ENCODE measurements around the gene CACNA2D2. TPM values are rescaled to one million over a fixed set of nuclear protein-coding genes. Genes with fewer than 3 reads are reported as not detected.

CACNA2D2 gene
- under 1 TPM; 0.70 to 0.80 TPM for total RNA-seq

- H3K9me3 Mint-ChIP-seq = no peaks in the 10 kb centered on the region
- DNase-seq = peak; percentile 67
- no peaks in the 10 kb centered on the region for H3K36me3 Mint-ChIP-seq
- H3K27ac Mint-ChIP-seq = no peak within 1 kb of the TSS
- peaks cover 2% of the 10 kb centered on the region for H3K4me1 Mint-ChIP-seq
- H3K27me3 Mint-ChIP-seq = peaks cover 19% of the 10 kb centered on the region
- H3K4me3 Mint-ChIP-seq = peak within 1 kb of the TSS; percentile 55
Observed at GRCh38 chr3:50503504-50504342, at the start of gene CACNA2D2. Gene CACNA2D2 (minus strand): TSS chr3:50503634. CDS start chr3:50503423, 211 bp downstream.

- H3K4me1 Mint-ChIP-seq = peaks cover 4% of the 10 kb centered on the region
- H3K9me3 Mint-ChIP-seq = no peaks in the 10 kb centered on the region
- no peaks in the 10 kb centered on the region for H3K27me3 Mint-ChIP-seq
- no peak for DNase-seq
- peak overlapping the region; percentile 22 for H3K27ac Mint-ChIP-seq
- H3K4me3 Mint-ChIP-seq = no peak overlapping the region
- no peaks in the 10 kb centered on the region for H3K36me3 Mint-ChIP-seq
Observed at GRCh38 chr3:50552598-50552997, 49.2 kb upstream of the CACNA2D2 start.

DNA sequence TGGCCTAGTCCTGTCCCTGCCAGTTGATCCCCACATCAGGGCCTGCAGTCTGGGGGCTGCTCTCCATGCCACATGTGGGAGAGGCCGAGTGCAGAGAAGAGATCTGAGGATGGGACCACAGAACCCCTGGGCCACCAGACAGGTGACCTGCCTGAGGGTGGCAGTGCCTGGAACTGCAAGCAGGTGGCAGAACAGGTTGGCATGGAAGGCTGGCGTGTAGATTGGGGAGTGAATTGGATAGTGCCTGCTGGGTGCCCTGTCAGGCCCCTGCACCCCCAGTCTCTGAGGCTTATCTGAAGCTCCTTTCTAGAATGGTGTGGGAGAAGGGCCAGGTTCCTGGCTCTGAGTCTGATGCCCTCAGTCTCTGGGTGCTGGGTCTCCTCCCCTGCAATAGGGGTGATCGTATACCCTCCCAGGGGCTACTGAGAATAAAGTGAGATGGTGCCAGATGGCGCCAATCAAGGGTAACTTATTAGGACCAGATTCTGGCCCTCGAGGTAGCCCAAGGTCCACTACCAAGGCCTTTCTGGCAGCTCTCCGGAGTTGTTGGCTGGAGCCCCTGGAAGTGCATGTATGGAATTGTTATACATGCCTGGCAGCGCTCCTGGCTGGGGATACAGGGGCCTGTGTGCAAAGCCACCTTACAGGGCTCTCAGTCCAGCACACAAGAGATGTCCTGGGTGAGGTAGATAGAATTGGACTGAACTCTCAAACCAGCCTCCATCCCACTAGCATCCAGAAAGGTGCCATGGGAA is 48.4 kb upstream of the CACNA2D2 start:
- Mint-ChIP-seq H3K27me3 (no peaks in the 10 kb centered on the region), H3K4me3 (no peak overlapping the region), H3K4me1 (peaks cover 4% of the 10 kb centered on the region), H3K27ac (no peak overlapping the region), H3K36me3 (no peaks in the 10 kb centered on the region), H3K9me3 (no peaks in the 10 kb centered on the region)
- DNase-seq = no peak

DNA sequence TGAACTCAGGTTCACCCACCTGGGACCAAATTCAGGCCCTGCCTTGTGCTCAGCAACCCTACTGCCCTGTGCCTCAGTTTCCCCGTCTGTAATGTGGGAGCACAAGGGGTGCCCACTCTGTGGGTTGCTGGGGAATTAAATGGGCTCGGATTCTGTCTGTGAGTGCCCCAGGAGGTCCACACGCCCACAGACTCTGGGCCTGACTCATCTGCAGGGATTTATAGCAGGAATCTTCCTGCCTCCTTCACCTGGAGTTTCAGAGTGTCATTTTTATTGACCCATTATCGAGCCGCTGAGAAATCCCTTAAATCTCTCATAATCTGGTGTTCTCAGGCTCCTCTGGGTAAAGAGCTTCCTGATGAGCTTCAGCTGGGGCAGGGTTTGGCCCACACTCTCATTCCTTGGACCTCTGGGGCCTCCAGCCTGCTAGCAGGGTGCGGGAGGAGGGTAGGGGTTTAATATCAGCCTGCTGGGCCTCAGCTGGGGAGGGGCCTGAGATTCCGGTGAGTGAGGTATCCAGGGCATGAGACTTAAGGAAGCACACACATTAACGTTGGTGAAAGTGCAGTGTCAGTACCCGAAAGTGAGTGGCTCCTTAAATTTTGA is 47.7 kb upstream of the CACNA2D2 start:
- no peak for DNase-seq
- peaks cover 4% of the 10 kb centered on the region for H3K4me1 Mint-ChIP-seq
- H3K4me3 Mint-ChIP-seq = no peak overlapping the region
- no peaks in the 10 kb centered on the region for H3K36me3 Mint-ChIP-seq
- H3K9me3 Mint-ChIP-seq = no peaks in the 10 kb centered on the region
- no peaks in the 10 kb centered on the region for H3K27me3 Mint-ChIP-seq
- H3K27ac Mint-ChIP-seq = no peak overlapping the region

DNA sequence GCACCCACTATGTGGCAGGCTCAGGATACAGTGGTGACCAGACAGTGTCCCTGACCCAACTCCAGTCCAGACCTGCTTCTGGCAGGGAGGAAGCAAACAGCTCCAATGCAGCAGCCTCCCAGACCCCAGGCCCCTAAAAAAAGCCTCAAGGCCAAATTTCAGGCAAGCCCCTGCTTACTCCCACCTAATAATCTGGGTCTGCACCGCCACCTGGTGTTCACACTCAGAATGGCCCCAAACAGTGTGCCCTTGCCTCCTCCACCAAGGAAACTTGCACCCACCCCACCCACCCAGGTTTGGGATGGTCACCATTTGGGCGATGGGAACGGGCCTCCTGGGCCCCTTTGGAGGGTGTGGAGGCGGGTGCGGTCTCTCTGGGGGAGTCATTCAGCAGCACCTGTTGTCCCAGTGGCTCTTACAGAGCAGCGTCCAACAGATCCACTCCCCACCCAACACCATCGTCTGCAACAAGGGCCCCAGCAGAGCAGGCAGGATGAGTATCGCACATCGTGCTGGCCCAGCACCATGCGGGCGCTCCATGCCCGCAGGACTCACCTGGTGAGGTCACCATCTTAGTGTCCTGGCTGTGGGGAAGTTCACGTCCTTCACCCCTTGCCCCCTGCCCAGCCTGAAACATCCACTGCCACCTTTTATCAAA is 46.8 kb upstream of the CACNA2D2 start:
- no peaks in the 10 kb centered on the region for H3K27me3 Mint-ChIP-seq
- peak; percentile 68 for DNase-seq
- H3K9me3 Mint-ChIP-seq = no peaks in the 10 kb centered on the region
- no peak overlapping the region for H3K27ac Mint-ChIP-seq
- H3K4me3 Mint-ChIP-seq = no peak overlapping the region
- no peaks in the 10 kb centered on the region for H3K36me3 Mint-ChIP-seq
- peaks cover 4% of the 10 kb centered on the region for H3K4me1 Mint-ChIP-seq

DNA sequence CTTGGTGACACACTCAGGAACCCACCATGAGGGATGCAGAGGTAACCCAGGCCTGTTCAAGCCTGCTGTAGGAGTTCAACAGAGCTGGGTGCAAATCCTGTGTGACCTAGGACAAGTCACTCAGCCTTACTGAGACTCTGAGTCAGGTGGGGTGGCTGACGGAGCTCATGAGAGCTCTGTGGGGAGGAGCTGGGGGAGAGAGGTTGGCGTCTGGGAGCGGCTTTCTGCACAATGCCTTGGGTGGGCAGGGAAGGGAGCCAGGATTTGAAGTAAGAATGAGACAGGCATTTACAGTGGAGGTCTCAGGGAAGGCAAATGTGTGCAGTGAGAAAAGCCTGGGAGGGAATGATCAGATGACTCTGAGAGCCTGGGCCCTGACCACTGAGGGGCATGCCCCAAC is 45.8 kb upstream of the CACNA2D2 start:
- no peaks in the 10 kb centered on the region for H3K9me3 Mint-ChIP-seq
- H3K27me3 Mint-ChIP-seq = no peaks in the 10 kb centered on the region
- no peaks in the 10 kb centered on the region for H3K36me3 Mint-ChIP-seq
- no peak for DNase-seq
- H3K4me3 Mint-ChIP-seq = no peak overlapping the region
- H3K4me1 Mint-ChIP-seq = no peaks in the 10 kb centered on the region
- no peak overlapping the region for H3K27ac Mint-ChIP-seq

DNA sequence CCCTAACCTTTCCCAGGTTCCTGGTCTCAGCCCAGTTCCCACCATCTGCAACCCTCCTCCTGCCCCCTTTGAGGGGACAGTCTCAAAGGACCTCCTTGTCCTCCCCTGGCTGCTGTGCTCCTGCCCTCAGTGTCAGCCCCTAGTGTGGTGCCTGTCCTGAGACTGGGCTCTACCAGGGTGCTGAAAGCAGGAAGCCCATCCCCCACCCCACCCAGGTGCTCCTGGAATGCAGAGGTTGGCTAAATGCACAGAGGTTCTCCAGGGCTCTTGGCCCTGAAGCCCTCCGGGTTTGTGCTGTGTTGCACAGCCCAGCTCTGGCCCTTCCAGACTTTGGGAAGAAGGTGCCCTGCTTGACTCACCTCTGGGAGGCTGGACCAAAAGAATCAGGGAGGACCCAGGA is 42.3 kb upstream of the CACNA2D2 start:
- H3K27ac Mint-ChIP-seq = no peak overlapping the region
- H3K4me3 Mint-ChIP-seq = no peak overlapping the region
- DNase-seq = no peak
- no peaks in the 10 kb centered on the region for H3K4me1 Mint-ChIP-seq
- H3K27me3 Mint-ChIP-seq = peaks cover 4% of the 10 kb centered on the region
- no peaks in the 10 kb centered on the region for H3K9me3 Mint-ChIP-seq
- H3K36me3 Mint-ChIP-seq = no peaks in the 10 kb centered on the region

- Mint-ChIP-seq H3K9me3 (no peaks in the 10 kb centered on the region), H3K27ac (no peak overlapping the region), H3K27me3 (peaks cover 4% of the 10 kb centered on the region), H3K4me1 (no peaks in the 10 kb centered on the region), H3K4me3 (no peak overlapping the region), H3K36me3 (no peaks in the 10 kb centered on the region)
- peak; percentile 42 for DNase-seq
Observed at GRCh38 chr3:50542177-50543034, 39.0 kb upstream of the CACNA2D2 start.

- Mint-ChIP-seq H3K4me1 (no peaks in the 10 kb centered on the region), H3K27ac (no peak overlapping the region), H3K27me3 (peaks cover 4% of the 10 kb centered on the region), H3K36me3 (no peaks in the 10 kb centered on the region), H3K9me3 (no peaks in the 10 kb centered on the region), H3K4me3 (no peak overlapping the region)
- DNase-seq = no peak
Observed at GRCh38 chr3:50539356-50540286, 36.2 kb upstream of the CACNA2D2 start.

DNA sequence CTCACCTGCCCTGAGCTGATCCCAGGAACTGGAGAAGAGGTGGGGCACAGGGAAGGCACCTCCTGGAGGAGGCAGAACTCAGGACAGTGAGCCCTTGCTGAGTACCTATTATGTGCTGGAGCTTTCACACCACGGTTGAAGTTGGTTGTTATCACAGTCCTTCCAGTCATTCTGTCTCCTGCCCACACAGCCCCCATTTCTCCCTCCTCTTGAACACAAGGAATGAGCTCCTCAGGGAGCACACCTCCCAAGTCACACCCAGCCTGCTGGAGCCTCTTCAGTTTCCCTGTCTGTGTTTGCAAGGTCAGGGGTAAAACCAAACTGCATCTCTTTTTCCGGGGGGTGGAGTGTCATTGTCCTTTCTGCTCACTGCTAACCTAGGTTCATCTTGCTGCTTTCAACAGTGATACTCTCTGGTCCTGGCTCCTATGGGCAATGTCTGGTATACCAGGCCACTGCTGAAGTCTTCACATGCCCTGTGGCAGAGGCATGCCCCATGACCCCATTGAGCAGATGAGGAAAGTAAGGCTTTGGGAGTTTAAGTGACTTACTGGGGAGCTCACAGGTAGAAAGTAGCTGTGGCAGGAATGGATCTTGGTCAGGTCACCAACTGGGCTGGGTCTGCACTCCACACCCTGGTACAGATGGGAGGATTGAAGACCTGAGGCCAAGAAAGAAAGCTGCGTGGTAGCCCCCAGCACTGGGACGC is 34.1 kb upstream of the CACNA2D2 start:
- no peaks in the 10 kb centered on the region for H3K9me3 Mint-ChIP-seq
- no peak for DNase-seq
- H3K27ac Mint-ChIP-seq = no peak overlapping the region
- H3K36me3 Mint-ChIP-seq = no peaks in the 10 kb centered on the region
- H3K4me3 Mint-ChIP-seq = no peak overlapping the region
- peaks cover 4% of the 10 kb centered on the region for H3K27me3 Mint-ChIP-seq
- no peaks in the 10 kb centered on the region for H3K4me1 Mint-ChIP-seq

DNA sequence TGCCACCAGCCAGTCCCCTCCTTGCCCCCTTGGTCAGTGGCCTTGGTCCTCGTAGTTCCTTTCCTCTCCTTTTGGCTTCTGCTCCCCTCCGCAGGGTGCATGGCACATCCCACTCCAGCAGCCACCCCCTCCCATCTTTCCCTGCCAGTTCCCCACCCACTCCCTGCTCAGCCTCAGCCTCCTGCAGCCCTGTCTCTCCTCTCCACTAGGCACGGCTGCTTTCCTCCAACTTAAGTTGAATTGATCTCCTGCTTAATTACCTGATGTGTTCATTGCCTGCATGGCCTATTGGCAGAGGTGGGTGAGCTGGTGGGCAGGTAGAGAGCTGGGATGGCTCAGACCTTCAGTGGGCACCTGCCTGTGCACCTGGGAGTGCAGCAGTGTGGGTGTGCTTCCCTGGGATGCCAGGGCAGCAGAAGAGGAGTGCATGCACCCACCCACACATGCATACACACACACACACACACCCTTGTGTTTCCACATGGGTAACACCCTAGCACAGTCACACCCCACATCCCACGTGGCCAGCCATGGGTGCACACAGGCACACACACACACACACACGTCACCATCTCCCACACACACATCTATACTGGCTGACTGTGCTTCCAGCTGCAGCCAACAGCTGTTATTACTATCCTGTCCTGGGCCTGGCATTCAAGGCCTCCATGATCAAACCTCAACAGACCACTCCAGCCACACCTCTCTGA is 33.2 kb upstream of the CACNA2D2 start:
- Mint-ChIP-seq H3K27ac (no peak overlapping the region), H3K27me3 (peaks cover 6% of the 10 kb centered on the region), H3K36me3 (no peaks in the 10 kb centered on the region), H3K4me3 (no peak overlapping the region), H3K4me1 (no peaks in the 10 kb centered on the region), H3K9me3 (no peaks in the 10 kb centered on the region)
- no peak for DNase-seq

DNA sequence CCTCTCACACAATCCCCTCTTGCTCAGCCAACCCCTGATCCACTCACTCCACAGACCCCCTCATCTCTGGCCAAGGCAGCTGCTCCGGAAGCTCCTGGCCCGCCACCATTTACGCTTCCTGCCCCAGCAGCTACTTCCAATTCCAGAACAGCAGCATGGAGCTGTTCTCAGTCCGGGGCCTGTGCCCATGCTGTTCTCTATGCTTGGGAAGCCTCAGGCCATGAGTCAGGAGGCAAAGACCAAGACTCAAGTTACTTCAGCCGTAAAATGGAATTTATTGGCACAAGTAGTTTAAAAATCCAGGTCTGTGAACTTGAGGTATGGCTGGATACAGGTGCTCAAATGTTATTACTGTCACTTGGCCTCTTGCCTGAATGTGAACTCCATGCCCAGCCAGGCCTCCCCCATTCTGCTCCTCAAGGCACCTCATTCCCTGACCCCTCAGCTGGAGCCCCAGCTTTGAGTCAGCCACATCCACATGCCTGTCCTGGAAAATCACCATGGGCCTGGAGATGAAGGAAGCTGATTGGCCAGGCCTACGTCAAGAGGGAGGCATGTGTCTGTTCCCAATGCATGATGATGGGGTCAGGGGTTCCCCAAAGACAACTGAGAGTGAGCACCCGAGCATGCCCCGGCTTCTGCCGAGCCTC is 31.4 kb upstream of the CACNA2D2 start:
- no peak for DNase-seq
- peaks cover 13% of the 10 kb centered on the region for H3K27me3 Mint-ChIP-seq
- H3K4me1 Mint-ChIP-seq = no peaks in the 10 kb centered on the region
- no peak overlapping the region for H3K4me3 Mint-ChIP-seq
- no peaks in the 10 kb centered on the region for H3K36me3 Mint-ChIP-seq
- no peak overlapping the region for H3K27ac Mint-ChIP-seq
- H3K9me3 Mint-ChIP-seq = no peaks in the 10 kb centered on the region
